ENCODE results near the gene CADM1. TPM values are rescaled to one million over a fixed set of nuclear protein-coding genes. Genes with fewer than 3 reads are reported as not detected.

Gene CADM1
- total and polyA plus RNA-seq, 2 donors from 2014 or later: 24.0 to 33.5 TPM

DNA sequence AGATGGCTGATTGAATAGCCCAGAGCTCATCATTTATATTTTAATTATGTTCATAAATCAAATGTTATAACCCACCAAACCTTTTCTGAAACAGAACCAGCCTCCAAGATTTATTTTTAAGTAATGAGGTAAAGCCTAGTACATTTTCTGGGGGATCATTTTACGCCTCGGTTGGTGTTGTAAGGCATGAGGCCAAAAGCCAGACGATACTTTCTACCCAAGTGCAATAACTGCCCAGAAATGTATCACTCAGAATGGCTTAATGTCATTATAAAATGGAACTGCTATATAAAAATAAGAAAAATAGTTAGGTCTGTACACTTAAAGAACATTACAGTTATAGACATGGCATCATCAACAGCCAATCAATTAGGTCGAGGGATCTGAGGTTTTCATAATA, 283.3 kb downstream of the CADM1 start:
- no peaks in the 10 kb centered on the region for H3K36me3 ChIP-seq (ENCODE audit: control insufficient read depth in 2 of 3, insufficient read depth in 3 of 3, low read length in 3 of 3)
- no peaks in the 10 kb centered on the region for H3K9me3 ChIP-seq (ENCODE audit: control insufficient read depth in 2 of 3, insufficient read depth in 1 of 3, low read length in 3 of 3)
- no peak for DNase-seq
- no peaks in the 10 kb centered on the region for H3K4me1 ChIP-seq (ENCODE audit: control insufficient read depth in 2 of 3, insufficient read depth in 2 of 3, low read depth in 1 of 3, low read length in 3 of 3)
- no peaks in the 10 kb centered on the region for H3K27me3 ChIP-seq (ENCODE audit: control insufficient read depth, insufficient read depth, low read length)
- no peak overlapping the region for H3K4me3 ChIP-seq (ENCODE audit: low read length in 3 of 3)
- FAIRE-seq: no peak
- TF ChIP-seq, protein P1, sequence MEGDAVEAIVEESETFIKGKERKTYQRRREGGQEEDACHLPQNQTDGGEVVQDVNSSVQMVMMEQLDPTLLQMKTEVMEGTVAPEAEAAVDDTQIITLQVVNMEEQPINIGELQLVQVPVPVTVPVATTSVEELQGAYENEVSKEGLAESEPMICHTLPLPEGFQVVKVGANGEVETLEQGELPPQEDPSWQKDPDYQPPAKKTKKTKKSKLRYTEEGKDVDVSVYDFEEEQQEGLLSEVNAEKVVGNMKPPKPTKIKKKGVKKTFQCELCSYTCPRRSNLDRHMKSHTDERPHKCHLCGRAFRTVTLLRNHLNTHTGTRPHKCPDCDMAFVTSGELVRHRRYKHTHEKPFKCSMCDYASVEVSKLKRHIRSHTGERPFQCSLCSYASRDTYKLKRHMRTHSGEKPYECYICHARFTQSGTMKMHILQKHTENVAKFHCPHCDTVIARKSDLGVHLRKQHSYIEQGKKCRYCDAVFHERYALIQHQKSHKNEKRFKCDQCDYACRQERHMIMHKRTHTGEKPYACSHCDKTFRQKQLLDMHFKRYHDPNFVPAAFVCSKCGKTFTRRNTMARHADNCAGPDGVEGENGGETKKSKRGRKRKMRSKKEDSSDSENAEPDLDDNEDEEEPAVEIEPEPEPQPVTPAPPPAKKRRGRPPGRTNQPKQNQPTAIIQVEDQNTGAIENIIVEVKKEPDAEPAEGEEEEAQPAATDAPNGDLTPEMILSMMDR (IDR thresholded peaks at IDR 0.05; ENCODE audit: borderline replicate concordance, extremely low read depth, insufficient read depth): no peak
- H3K9ac ChIP-seq (ENCODE audit: low read length in 3 of 3): no peak overlapping the region
- H3K27ac ChIP-seq (ENCODE audit: low read depth in 2 of 2, low read length in 2 of 2): no peak overlapping the region
- intact Hi-C loops (cut with DNase I): no loop called here

DNA sequence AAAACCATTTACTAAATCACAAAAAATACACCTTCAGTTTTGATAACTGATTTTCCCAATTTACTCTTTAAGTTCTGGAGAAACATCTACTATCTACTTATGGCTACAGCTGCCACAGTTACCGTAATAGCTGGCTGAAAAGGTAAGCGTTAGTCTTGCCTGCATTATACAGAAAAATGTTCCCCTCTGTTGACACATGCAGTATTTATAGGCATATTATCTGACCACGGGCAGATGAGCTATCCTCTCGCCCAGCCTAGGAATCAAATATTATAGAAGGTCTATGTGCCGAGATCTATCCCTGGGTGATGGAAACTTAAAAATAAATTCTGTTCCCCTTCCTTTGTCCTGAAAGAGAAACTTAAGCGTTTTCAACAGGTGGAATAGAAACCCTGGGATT, 283.8 kb downstream of the CADM1 start:
- TF ChIP-seq, protein P1 (IDR thresholded peaks at IDR 0.05; ENCODE audit: borderline replicate concordance, extremely low read depth, insufficient read depth): no peak

DNA sequence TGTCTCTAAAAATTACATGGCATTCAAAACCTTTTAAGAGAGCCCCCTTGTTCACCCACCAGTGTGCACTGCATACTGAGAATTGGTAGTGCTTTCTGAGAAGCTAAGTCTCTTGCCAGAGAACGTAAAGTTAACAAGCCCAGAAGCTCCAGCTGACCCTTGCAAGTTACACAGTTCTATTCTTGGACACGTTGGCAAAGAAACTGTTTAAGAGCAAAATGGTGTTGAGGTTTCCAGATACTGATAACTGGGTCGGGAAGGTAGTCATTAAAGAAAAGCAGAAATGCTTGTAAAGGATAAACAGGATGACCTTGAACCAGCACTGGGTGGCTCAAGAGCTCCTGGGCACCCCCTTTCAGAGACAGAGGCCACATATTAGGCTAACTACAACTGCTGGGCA, 284.8 kb downstream of the CADM1 start:
- FAIRE-seq (no peak), DNase-seq (no peak)
- H3K27me3 ChIP-seq (ENCODE audit: control insufficient read depth, insufficient read depth, low read length): no peaks in the 10 kb centered on the region
- TF ChIP-seq, protein P1 (IDR thresholded peaks at IDR 0.05; ENCODE audit: borderline replicate concordance, extremely low read depth, insufficient read depth): no peak
- H3K9ac ChIP-seq (ENCODE audit: low read length in 3 of 3): no peak overlapping the region
- H3K4me1 ChIP-seq (ENCODE audit: control insufficient read depth in 2 of 3, insufficient read depth in 2 of 3, low read depth in 1 of 3, low read length in 3 of 3): no peaks in the 10 kb centered on the region
- no peak overlapping the region for H3K27ac ChIP-seq (ENCODE audit: low read depth in 2 of 2, low read length in 2 of 2)
- H3K36me3 ChIP-seq (ENCODE audit: control insufficient read depth in 2 of 3, insufficient read depth in 3 of 3, low read length in 3 of 3): no peaks in the 10 kb centered on the region
- no peak overlapping the region for H3K4me3 ChIP-seq (ENCODE audit: low read length in 3 of 3)
- intact Hi-C loops (cut with DNase I): no loop called here
- no peaks in the 10 kb centered on the region for H3K9me3 ChIP-seq (ENCODE audit: control insufficient read depth in 2 of 3, insufficient read depth in 1 of 3, low read length in 3 of 3)

More for the DNA sequence above, 283.8 kb downstream of the CADM1 start:
- intact Hi-C loops (cut with DNase I): no loop called here
- H3K9me3 ChIP-seq (ENCODE audit: control insufficient read depth in 2 of 3, insufficient read depth in 1 of 3, low read length in 3 of 3): no peaks in the 10 kb centered on the region
- FAIRE-seq: no peak
- H3K36me3 ChIP-seq (ENCODE audit: control insufficient read depth in 2 of 3, insufficient read depth in 3 of 3, low read length in 3 of 3): no peaks in the 10 kb centered on the region
- H3K27me3 ChIP-seq (ENCODE audit: control insufficient read depth, insufficient read depth, low read length): no peaks in the 10 kb centered on the region
- H3K9ac ChIP-seq (ENCODE audit: low read length in 3 of 3): no peak overlapping the region
- H3K4me3 ChIP-seq (ENCODE audit: low read length in 3 of 3): no peak overlapping the region
- H3K27ac ChIP-seq (ENCODE audit: low read depth in 2 of 2, low read length in 2 of 2): no peak overlapping the region
- H3K4me1 ChIP-seq (ENCODE audit: control insufficient read depth in 2 of 3, insufficient read depth in 2 of 3, low read depth in 1 of 3, low read length in 3 of 3): no peaks in the 10 kb centered on the region
- DNase-seq: no peak

DNA sequence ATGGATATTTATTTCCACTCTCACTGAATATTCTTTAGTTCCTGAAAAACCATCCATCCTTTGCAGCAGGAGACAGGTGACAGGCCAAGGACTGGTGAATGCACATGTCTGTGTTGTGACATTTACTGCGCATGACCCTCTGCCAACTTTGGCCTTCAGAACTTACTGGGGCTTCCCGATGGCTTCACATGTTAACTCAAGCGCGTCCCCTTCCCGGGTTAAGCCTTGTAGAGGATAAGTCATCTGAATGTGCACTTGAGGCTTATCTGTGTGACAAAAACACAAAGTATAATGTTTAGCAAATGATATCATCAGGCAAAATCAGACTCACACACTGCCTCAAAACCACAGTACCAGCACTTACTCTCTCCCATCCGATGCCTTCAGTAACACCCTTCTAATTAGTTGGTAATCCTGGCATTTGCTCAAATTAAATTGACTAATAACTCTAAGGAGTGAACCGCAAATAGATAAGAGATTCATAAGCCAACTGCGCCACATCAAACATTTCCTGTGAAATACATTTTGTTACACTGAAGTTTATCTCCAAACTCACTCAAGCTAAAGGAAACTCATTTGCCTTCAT, 286.4 kb downstream of the CADM1 start:
- intact Hi-C loops (cut with DNase I): no loop called here
- Histone ChIP-seq H3K4me1 (ENCODE audit: control insufficient read depth in 2 of 3, insufficient read depth in 2 of 3, low read depth in 1 of 3, low read length in 3 of 3) (no peaks in the 10 kb centered on the region), H3K36me3 (ENCODE audit: control insufficient read depth in 2 of 3, insufficient read depth in 3 of 3, low read length in 3 of 3) (no peaks in the 10 kb centered on the region), H3K9ac (ENCODE audit: low read length in 3 of 3) (no peak overlapping the region), H3K27me3 (ENCODE audit: control insufficient read depth, insufficient read depth, low read length) (no peaks in the 10 kb centered on the region), H3K27ac (ENCODE audit: low read depth in 2 of 2, low read length in 2 of 2) (no peak overlapping the region), H3K4me3 (ENCODE audit: low read length in 3 of 3) (no peak overlapping the region), H3K9me3 (ENCODE audit: control insufficient read depth in 2 of 3, insufficient read depth in 1 of 3, low read length in 3 of 3) (no peaks in the 10 kb centered on the region)
- FAIRE-seq (no peak), DNase-seq (no peak)
- TF ChIP-seq, protein P1 (IDR thresholded peaks at IDR 0.05; ENCODE audit: borderline replicate concordance, extremely low read depth, insufficient read depth): no peak
